Effector memory CD8-positive, alpha-beta T cell (primary cell): ENCODE data around the gene ABHD16B.
A peak's percentile ranks its signal among the peaks of the same experiment; 100 is the strongest.
"Not testable (repeated sequence)": the region's sequence is repeated elsewhere in the genome, so short reads cannot be mapped to it uniquely, and the experiment has no call there.

Experiments
- ATAC-seq: fragments of 150-1000 bp; cut with Tn5 transposase; replicated peaks from 2 replicates; pipeline ENCODE4 v1.10.0; 2021; ENCODE audit warnings: mild to moderate bottlenecking, moderate library complexity
- DNase-seq, 3 experiments: peaks; one replicate each; pipeline ENCODE4 v3.0.0; 2021
- H3K27ac Mint-ChIP-seq, 2 donors: one replicate each; pipeline ENCODE4 v1.8.0; 2022; ENCODE audit warnings: mild to moderate bottlenecking in 2 of 2, mixed read lengths in 2 of 2, moderate library complexity in 2 of 2
- H3K27me3 Mint-ChIP-seq, 2 donors: one replicate each; pipeline ENCODE4 v1.8.0; 2022; ENCODE audit warnings: mixed read lengths in 2 of 2
- H3K36me3 Mint-ChIP-seq: one replicate; pipeline ENCODE4 v1.8.0; 2022; ENCODE audit warnings: mild to moderate bottlenecking, moderate library complexity, mixed read lengths; ENCODE audit not compliant: insufficient read depth
- H3K4me1 Mint-ChIP-seq, 2 donors: one replicate each; pipeline ENCODE4 v1.8.0; 2022; ENCODE audit warnings: low read depth in 2 of 2, mixed read lengths in 2 of 2
- H3K4me3 Mint-ChIP-seq, 2 donors: one replicate each; pipeline ENCODE4 v1.8.0; 2022; ENCODE audit warnings: mild to moderate bottlenecking in 2 of 2, mixed read lengths in 2 of 2, moderate library complexity in 2 of 2
- H3K9me3 Mint-ChIP-seq, 2 donors: one replicate each; pipeline ENCODE4 v1.8.0; 2022; ENCODE audit warnings: mixed read lengths in 2 of 2

The ABHD16B gene

GRCh38 chr20:63863798-63864544 is 2.7 kb downstream of the ABHD16B start:
- Mint-ChIP-seq H3K4me1 (peaks cover 21 to 28% of the 10 kb centered on the region in 2 donors), H3K36me3 (peaks cover 31% of the 10 kb centered on the region)

GRCh38 chr20:63864545-63864977 is 3.3 kb downstream of the ABHD16B start:
- peak overlapping the region; percentile 88 to 91 for H3K27ac Mint-ChIP-seq
- peaks cover 35% of the 10 kb centered on the region for H3K36me3 Mint-ChIP-seq
- DNase-seq: no peak
- H3K27me3 Mint-ChIP-seq: no peaks in the 10 kb centered on the region
- H3K4me3 Mint-ChIP-seq: peak overlapping the region; percentile 86 to 90
- ATAC-seq: peak; percentile 2
- no peaks in the 10 kb centered on the region for H3K9me3 Mint-ChIP-seq
- H3K4me1 Mint-ChIP-seq: peaks cover 21 to 28% of the 10 kb centered on the region in 2 donors

More at GRCh38 chr20:63863798-63864544, 2.7 kb downstream of the ABHD16B start:
- Mint-ChIP-seq H3K4me3 (peak overlapping the region; percentile 86 to 90), H3K9me3 (no peaks in the 10 kb centered on the region), H3K27ac (peak overlapping the region; percentile 88 to 91), H3K27me3 (no peaks in the 10 kb centered on the region)
- DNase-seq (peak; percentile 64 to 71 (median 67)), ATAC-seq (peak; percentile 73)

- Mint-ChIP-seq H3K4me3 (peak within 1 kb of the TSS; percentile 86 to 90), H3K9me3 (no peaks in the 10 kb centered on the region), H3K4me1 (peaks cover 21 to 28% of the 10 kb centered on the region in 2 donors), H3K36me3 (peaks cover 41% of the 10 kb centered on the region), H3K27me3 (no peaks in the 10 kb centered on the region), H3K27ac (peak within 1 kb of the TSS; percentile 88 to 91)
- DNase-seq (peak; percentile 95 to 96 (median 95)), ATAC-seq (peak; percentile 86)
These were observed 3.8 kb downstream of the ABHD16B start, which contains the start of gene TPD52L2 for GRCh38 chr20:63864978-63865640. Gene TPD52L2 (plus strand): TSS chr20:63865270. CDS start chr20:63865366, 96 bp downstream.

GRCh38 chr20:63867042-63867441 is 5.7 kb downstream of the ABHD16B start:
- H3K36me3 Mint-ChIP-seq: peaks cover 52% of the 10 kb centered on the region
- H3K27ac Mint-ChIP-seq: peak overlapping the region in 1 of 2 donors; percentile 46
- peak overlapping the region; percentile 86 to 90 for H3K4me3 Mint-ChIP-seq
- not testable (repeated sequence) for ATAC-seq, H3K9me3 Mint-ChIP-seq, DNase-seq, H3K27me3 Mint-ChIP-seq
- H3K4me1 Mint-ChIP-seq: peaks cover 21 to 28% of the 10 kb centered on the region in 2 donors

GRCh38 chr20:63868264-63868663 is 7.0 kb downstream of the ABHD16B start:
- Mint-ChIP-seq H3K4me3 (no peak overlapping the region), H3K27me3 (no peaks in the 10 kb centered on the region), H3K27ac (no peak overlapping the region), H3K36me3 (peaks cover 61% of the 10 kb centered on the region), H3K4me1 (peaks cover 17 to 24% of the 10 kb centered on the region in 2 donors), H3K9me3 (no peaks in the 10 kb centered on the region)
- ATAC-seq (no peak), DNase-seq (no peak)

- ATAC-seq (peak; percentile 63), DNase-seq (no peak)
- H3K27ac Mint-ChIP-seq: peak overlapping the region in 1 of 2 donors; percentile 69
- no peak overlapping the region for H3K4me3 Mint-ChIP-seq
- H3K9me3 Mint-ChIP-seq: no peaks in the 10 kb centered on the region
- H3K27me3 Mint-ChIP-seq: no peaks in the 10 kb centered on the region
- H3K4me1 Mint-ChIP-seq: peaks cover 0 to 3% of the 10 kb centered on the region in 2 donors
- peaks cover 80% of the 10 kb centered on the region for H3K36me3 Mint-ChIP-seq
These were observed 12.2 kb downstream of the ABHD16B start for GRCh38 chr20:63873477-63873971.

- H3K36me3 Mint-ChIP-seq: peaks cover 73% of the 10 kb centered on the region
- H3K27ac Mint-ChIP-seq, DNase-seq, H3K9me3 Mint-ChIP-seq, H3K27me3 Mint-ChIP-seq, H3K4me1 Mint-ChIP-seq, H3K4me3 Mint-ChIP-seq, ATAC-seq: not testable (repeated sequence)
These were observed 12.9 kb downstream of the ABHD16B start for GRCh38 chr20:63874241-63874640.

- Mint-ChIP-seq H3K36me3 (peaks cover 59% of the 10 kb centered on the region), H3K4me3 (no peak overlapping the region)
These were observed 15.3 kb downstream of the ABHD16B start for GRCh38 chr20:63876489-63877036.

GRCh38 chr20:63877755-63878470 is 16.6 kb downstream of the ABHD16B start:
- Mint-ChIP-seq H3K4me1 (peaks cover 0 to 3% of the 10 kb centered on the region in 2 donors), H3K27me3 (no peaks in the 10 kb centered on the region), H3K27ac (no peak overlapping the region), H3K9me3 (no peaks in the 10 kb centered on the region), H3K36me3 (peaks cover 56% of the 10 kb centered on the region), H3K4me3 (no peak overlapping the region)
- no peak for DNase-seq
- no peak for ATAC-seq

More at GRCh38 chr20:63876489-63877036, 15.3 kb downstream of the ABHD16B start:
- DNase-seq: no peak
- H3K4me1 Mint-ChIP-seq: peaks cover 0 to 3% of the 10 kb centered on the region in 2 donors
- no peak for ATAC-seq
- no peaks in the 10 kb centered on the region for H3K27me3 Mint-ChIP-seq
- no peak overlapping the region for H3K27ac Mint-ChIP-seq
- no peaks in the 10 kb centered on the region for H3K9me3 Mint-ChIP-seq

GRCh38 chr20:63878899-63879663 is 17.8 kb downstream of the ABHD16B start:
- peaks cover 48% of the 10 kb centered on the region for H3K36me3 Mint-ChIP-seq
- no peaks in the 10 kb centered on the region for H3K4me1 Mint-ChIP-seq
- no peak overlapping the region for H3K4me3 Mint-ChIP-seq
- DNase-seq (no peak), ATAC-seq (no peak)
- no peak overlapping the region for H3K27ac Mint-ChIP-seq
- no peaks in the 10 kb centered on the region for H3K27me3 Mint-ChIP-seq
- no peaks in the 10 kb centered on the region for H3K9me3 Mint-ChIP-seq

- H3K36me3 Mint-ChIP-seq: peaks cover 35% of the 10 kb centered on the region
- not testable (repeated sequence) for H3K27me3 Mint-ChIP-seq, H3K27ac Mint-ChIP-seq
These were observed 19.6 kb downstream of the ABHD16B start for GRCh38 chr20:63880901-63881300.

GRCh38 chr20:63881451-63882226 is 20.3 kb downstream of the ABHD16B start:
- H3K4me1 Mint-ChIP-seq: peaks cover 4% of the 10 kb centered on the region in 2 donors
- DNase-seq (no peak), ATAC-seq (no peak)
- no peak overlapping the region for H3K4me3 Mint-ChIP-seq
- H3K27ac Mint-ChIP-seq: peak overlapping the region in 1 of 2 donors; percentile 44
- H3K9me3 Mint-ChIP-seq: no peaks in the 10 kb centered on the region
- peaks cover 32% of the 10 kb centered on the region for H3K36me3 Mint-ChIP-seq
- H3K27me3 Mint-ChIP-seq: no peaks in the 10 kb centered on the region

More at GRCh38 chr20:63880901-63881300, 19.6 kb downstream of the ABHD16B start:
- not testable (repeated sequence) for H3K4me3 Mint-ChIP-seq, ATAC-seq, DNase-seq, H3K9me3 Mint-ChIP-seq, H3K4me1 Mint-ChIP-seq
